ENCODE data around the gene EPB41L4A. TPM values are rescaled to one million over a fixed set of nuclear protein-coding genes. Genes with fewer than 3 reads are reported as not detected.

The EPB41L4A gene
- total RNA-seq, 1 experiment from 2014 or later: 0.53 TPM

GRCh38 chr5:112308608-112309007, 110.5 kb downstream of the EPB41L4A start:
- no peaks in the 10 kb centered on the region for H3K9me3 ChIP-seq
- peak; percentile 42 for DNase-seq
- no peak overlapping the region for H3K4me3 ChIP-seq
- H3K27me3 ChIP-seq: no peaks in the 10 kb centered on the region
- H3K36me3 ChIP-seq: no peaks in the 10 kb centered on the region; the same call in 1 of the 2 replicates

DNA sequence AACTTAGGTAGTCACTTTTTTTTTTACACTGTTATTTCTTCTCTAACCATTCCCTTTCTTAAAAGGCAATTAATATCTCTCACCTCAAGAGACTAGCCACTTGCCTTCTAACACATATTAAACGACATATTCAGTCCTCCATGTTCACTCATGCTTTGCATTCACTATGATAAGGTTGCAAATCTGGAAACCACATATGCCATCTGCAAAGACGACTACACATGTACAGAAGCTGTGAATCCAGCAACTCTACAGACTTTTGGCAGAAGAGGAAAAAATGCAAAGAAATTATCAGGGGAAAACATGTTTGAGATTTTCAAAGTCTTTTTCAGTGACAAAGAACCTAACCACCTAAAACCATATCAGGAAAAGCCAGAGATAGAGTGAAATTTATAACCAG, 112.1 kb downstream of the EPB41L4A start:
- Histone ChIP-seq H3K27me3 (no peaks in the 10 kb centered on the region), H3K36me3 (no peaks in the 10 kb centered on the region; the same call in 1 of the 2 replicates), H3K4me3 (no peak overlapping the region), H3K9me3 (no peaks in the 10 kb centered on the region; the same call in 1 of the 2 replicates)
- no peak for DNase-seq

GRCh38 chr5:112304743-112305142, 114.3 kb downstream of the EPB41L4A start:
- Histone ChIP-seq H3K36me3 (no peaks in the 10 kb centered on the region), H3K27me3 (no peaks in the 10 kb centered on the region), H3K9me3 (peaks cover 7% of the 10 kb centered on the region), H3K4me3 (no peak overlapping the region)
- DNase-seq: no peak

DNA sequence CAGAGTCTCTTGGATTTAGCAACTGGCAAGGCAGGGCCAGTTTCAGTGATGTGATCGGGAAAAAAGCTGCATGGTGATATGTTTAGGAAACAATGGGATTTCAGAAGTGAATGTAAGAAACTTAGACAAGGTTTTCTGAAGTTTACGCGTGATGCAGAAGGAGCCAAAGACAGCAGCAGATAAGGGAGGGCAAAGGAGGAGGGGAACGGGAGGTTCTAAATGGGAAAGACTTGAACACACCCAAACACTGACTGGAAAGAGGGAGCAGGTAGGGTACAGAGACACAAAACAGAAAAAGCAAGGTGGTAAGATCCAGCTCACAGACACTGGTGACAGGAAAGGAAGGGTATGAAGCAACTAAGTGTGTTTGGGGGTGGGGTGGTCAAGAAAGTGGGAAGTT, 115.4 kb downstream of the EPB41L4A start:
- Histone ChIP-seq H3K9me3 (peaks cover 12% of the 10 kb centered on the region), H3K36me3 (no peaks in the 10 kb centered on the region), H3K27me3 (no peaks in the 10 kb centered on the region), H3K4me3 (no peak overlapping the region)
- no peak for DNase-seq

DNA sequence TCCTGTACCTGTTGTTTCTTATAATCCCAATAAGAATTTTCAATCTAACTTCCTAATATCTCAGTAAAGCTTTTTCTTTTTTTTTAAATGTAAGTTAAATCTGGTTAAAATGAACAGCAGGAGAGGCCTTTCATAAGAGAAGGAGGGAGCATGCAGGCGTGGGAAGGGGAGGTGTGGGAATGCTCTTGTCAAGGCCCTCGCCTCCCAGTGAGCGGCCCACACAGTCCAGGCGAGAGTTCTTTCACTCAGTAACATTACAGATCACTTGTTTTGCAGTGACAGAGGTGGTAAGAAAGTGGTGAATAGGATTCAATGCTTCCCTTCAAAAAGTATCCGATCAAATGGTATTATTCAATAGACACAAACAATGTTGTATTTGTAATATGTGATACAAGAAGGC, 125.0 kb downstream of the EPB41L4A start:
- H3K36me3 ChIP-seq: no peaks in the 10 kb centered on the region
- no peaks in the 10 kb centered on the region for H3K27me3 ChIP-seq
- H3K9me3 ChIP-seq: peaks cover 13% of the 10 kb centered on the region
- no peak for DNase-seq
- H3K4me3 ChIP-seq: no peak overlapping the region

- H3K9me3 ChIP-seq: peaks cover 8% of the 10 kb centered on the region
- no peaks in the 10 kb centered on the region for H3K36me3 ChIP-seq
- no peak for DNase-seq
- H3K27me3 ChIP-seq: no peaks in the 10 kb centered on the region
- H3K4me3 ChIP-seq: no peak overlapping the region
Observed at GRCh38 chr5:112293587-112293986, 125.5 kb downstream of the EPB41L4A start.

DNA sequence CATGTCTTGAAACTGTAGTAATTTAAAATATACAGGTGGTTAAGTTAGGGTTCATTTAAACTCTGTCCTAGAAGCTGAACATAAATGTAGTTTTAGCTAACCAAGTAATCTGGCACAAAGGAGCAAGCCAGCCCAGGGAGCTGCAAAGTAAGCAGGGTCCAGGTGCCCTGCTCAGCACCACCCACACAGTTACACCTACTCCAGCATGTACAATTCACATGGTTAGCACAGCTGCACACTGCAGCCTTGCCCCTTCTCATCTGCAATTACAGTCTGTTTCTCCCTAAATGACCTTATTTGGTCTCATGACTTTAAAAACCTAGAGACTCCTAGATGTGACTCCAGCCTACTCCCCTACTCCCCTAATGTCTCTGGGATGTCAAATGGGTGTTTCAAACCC, 128.4 kb downstream of the EPB41L4A start:
- H3K4me3 ChIP-seq: no peak overlapping the region
- H3K9me3 ChIP-seq: no peaks in the 10 kb centered on the region
- no peaks in the 10 kb centered on the region for H3K27me3 ChIP-seq
- H3K36me3 ChIP-seq: no peaks in the 10 kb centered on the region
- no peak for DNase-seq

- H3K27me3 ChIP-seq: no peaks in the 10 kb centered on the region
- peak; percentile 26 for DNase-seq
- H3K36me3 ChIP-seq: no peaks in the 10 kb centered on the region
- no peaks in the 10 kb centered on the region for H3K9me3 ChIP-seq
- no peak overlapping the region for H3K4me3 ChIP-seq
Observed at GRCh38 chr5:112289465-112289864, 129.6 kb downstream of the EPB41L4A start.

GRCh38 chr5:112283943-112284929, 134.8 kb downstream of the EPB41L4A start:
- Histone ChIP-seq H3K36me3 (no peaks in the 10 kb centered on the region), H3K4me3 (no peak overlapping the region), H3K9me3 (no peaks in the 10 kb centered on the region), H3K27me3 (no peaks in the 10 kb centered on the region)
- DNase-seq: no peak

GRCh38 chr5:112283034-112283582, 136.0 kb downstream of the EPB41L4A start:
- H3K27me3 ChIP-seq: no peaks in the 10 kb centered on the region
- H3K4me3 ChIP-seq: no peak overlapping the region
- no peaks in the 10 kb centered on the region for H3K36me3 ChIP-seq
- H3K9me3 ChIP-seq: no peaks in the 10 kb centered on the region
- DNase-seq: no peak

DNA sequence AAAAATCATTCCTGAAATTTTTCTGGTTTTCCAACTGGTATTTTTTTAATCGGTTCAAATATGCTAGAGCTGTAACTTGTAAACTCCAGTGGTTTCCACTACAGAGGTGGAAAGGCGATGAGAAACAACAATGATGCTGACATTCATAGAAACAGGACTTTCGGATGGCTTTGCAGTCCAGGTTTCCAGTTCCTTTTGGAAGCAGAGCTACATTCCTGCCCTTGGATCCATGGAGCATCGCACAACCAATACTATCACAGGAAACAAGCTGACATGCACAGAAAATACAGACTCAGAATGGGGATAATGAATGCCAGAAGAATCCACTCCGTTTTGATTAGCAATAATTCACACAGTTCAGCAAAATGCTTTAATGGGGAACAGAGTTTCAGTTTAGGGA, 140.0 kb downstream of the EPB41L4A start:
- H3K36me3 ChIP-seq: no peaks in the 10 kb centered on the region
- H3K4me3 ChIP-seq: no peak overlapping the region
- no peaks in the 10 kb centered on the region for H3K9me3 ChIP-seq
- DNase-seq: no peak
- no peaks in the 10 kb centered on the region for H3K27me3 ChIP-seq

DNA sequence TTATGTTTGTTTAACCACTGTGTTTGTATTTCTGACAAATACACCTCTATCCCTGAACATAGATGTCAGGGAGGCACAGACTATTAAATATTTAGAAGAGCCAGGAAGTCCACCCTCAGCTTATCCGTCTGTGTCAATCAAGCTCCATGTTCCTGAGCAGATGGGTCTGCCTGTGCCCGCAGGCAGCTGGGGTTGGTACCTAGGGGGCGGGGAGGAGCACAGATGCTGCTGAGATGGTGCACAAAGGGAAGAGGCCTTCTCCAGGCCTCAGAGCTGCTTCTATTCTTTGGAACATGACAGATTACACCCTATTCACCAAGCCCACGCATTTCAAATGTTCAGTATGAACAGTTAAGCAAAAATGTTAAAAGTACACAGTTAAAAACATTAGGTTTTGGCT, 142.1 kb downstream of the EPB41L4A start:
- no peak for DNase-seq
- Histone ChIP-seq H3K27me3 (no peaks in the 10 kb centered on the region), H3K4me3 (no peak overlapping the region), H3K36me3 (no peaks in the 10 kb centered on the region), H3K9me3 (no peaks in the 10 kb centered on the region)

DNA sequence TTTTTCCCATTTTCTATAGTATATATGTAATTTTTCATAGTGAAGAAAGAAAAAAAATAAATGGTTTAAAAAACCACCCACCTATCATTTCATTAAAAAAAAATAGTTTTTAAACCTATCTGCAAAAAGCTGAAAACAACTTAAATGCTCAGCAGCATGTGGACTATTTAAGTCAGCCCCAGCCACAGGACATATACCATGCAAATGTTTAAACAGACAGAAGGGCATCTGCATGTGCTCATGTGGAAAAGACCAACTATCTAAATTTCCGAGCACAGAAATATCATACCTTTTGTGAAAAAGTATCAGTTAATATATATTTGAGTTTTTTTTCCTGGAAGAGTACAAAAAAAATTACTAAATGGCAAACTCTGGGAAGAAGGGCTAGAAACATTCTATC, 143.4 kb downstream of the EPB41L4A start:
- H3K4me3 ChIP-seq: no peak overlapping the region
- no peaks in the 10 kb centered on the region for H3K9me3 ChIP-seq
- no peaks in the 10 kb centered on the region for H3K36me3 ChIP-seq
- no peaks in the 10 kb centered on the region for H3K27me3 ChIP-seq
- DNase-seq: no peak

- H3K27me3 ChIP-seq: no peaks in the 10 kb centered on the region
- H3K9me3 ChIP-seq: no peaks in the 10 kb centered on the region
- no peak for DNase-seq
- H3K4me3 ChIP-seq: no peak overlapping the region
- H3K36me3 ChIP-seq: no peaks in the 10 kb centered on the region
Observed at GRCh38 chr5:112270299-112271293, 148.5 kb downstream of the EPB41L4A start.

DNA sequence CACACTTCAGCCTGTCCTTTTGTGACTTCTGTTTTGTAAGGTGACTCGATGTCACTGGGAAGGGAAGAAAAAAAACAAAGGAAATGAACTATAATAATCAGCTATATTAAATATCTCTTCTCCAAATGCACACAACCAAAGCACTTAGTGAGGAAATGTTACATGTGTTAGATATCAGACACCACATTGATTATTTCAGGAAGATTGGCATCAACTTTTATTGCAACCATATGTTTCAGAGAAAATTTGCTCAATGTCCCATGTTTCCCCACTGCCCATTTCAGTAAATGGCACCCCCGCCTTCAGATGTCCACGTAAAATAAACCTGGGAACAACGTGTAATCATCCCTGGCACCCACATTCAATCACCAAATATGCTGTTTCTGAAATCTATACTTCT, 151.8 kb downstream of the EPB41L4A start:
- DNase-seq: no peak
- no peak overlapping the region for H3K4me3 ChIP-seq
- H3K27me3 ChIP-seq: peaks cover 2% of the 10 kb centered on the region; the same call in 1 of the 2 replicates
- no peaks in the 10 kb centered on the region for H3K36me3 ChIP-seq
- no peaks in the 10 kb centered on the region for H3K9me3 ChIP-seq

DNA sequence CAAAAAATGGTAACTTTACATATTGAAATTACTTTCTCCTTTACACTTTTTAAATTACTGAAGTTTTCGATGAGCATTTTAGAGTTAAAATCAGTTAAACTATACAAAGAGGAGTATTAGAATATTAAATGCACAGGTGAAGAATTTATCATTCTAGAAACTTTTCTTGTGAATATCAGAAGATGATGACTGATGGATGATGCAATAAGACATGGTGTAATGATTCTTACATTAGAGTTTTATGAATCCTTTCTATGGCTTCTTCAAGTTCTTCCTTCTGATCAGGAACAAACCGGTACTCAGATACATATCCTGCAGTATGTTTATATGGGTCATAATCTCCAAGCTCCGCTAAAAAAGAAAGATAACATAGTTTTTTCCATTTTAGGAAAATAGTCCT, 154.4 kb downstream of the EPB41L4A start:
- H3K36me3 ChIP-seq: no peaks in the 10 kb centered on the region
- no peak for DNase-seq
- no peak overlapping the region for H3K4me3 ChIP-seq
- H3K9me3 ChIP-seq: no peaks in the 10 kb centered on the region
- peaks cover 2% of the 10 kb centered on the region; the same call in 1 of the 2 replicates for H3K27me3 ChIP-seq

- Histone ChIP-seq H3K36me3 (no peaks in the 10 kb centered on the region), H3K27me3 (peaks cover 2% of the 10 kb centered on the region; the same call in 1 of the 2 replicates)
- DNase-seq: no peak
Observed at GRCh38 chr5:112264151-112264550, 154.9 kb downstream of the EPB41L4A start.

More at GRCh38 chr5:112264151-112264550, 154.9 kb downstream of the EPB41L4A start:
- Histone ChIP-seq H3K9me3 (no peaks in the 10 kb centered on the region), H3K4me3 (no peak overlapping the region)
